ENCODE results near the gene C22orf39. TPM values are rescaled to one million over a fixed set of nuclear protein-coding genes. Genes with fewer than 3 reads are reported as not detected.

C22orf39 gene
- total and polyA plus RNA-seq, 5 donors from 2014 or later: 37.2 to 73.0 (median 58.6) TPM

GRCh38 chr22:19406846-19407245 lies 40.7 kb downstream of the C22orf39 start:
- Mint-ChIP-seq H3K9me3 (no peaks in the 10 kb centered on the region), H3K4me1 (peaks cover 0 to 8% (median 3%) of the 10 kb centered on the region in 4 donors), H3K4me3 (no peak overlapping the region), H3K27me3 (no peaks in the 10 kb centered on the region), H3K27ac (no peak overlapping the region), H3K36me3 (peaks cover 40% of the 10 kb centered on the region)
- peaks cover 67% of the 10 kb centered on the region for H3K36me3 ChIP-seq (ENCODE audit: control insufficient read depth, insufficient read depth, low read length)
- DNase-seq (no peak), ATAC-seq (ENCODE audit: low read depth in 2 of 2) (no peak)
- no peak overlapping the region for H3K4me3 ChIP-seq (ENCODE audit: low read depth, low read length)
- no peaks in the 10 kb centered on the region for H3K27me3 ChIP-seq (ENCODE audit: control insufficient read depth, insufficient read depth, low read length)
- H3K27ac ChIP-seq (ENCODE audit: insufficient read depth, low read length, poor library complexity, severe bottlenecking): no peak overlapping the region
- no peaks in the 10 kb centered on the region for H3K9me3 ChIP-seq (ENCODE audit: control insufficient read depth in 2 of 2, low read length in 2 of 2)
- H3K4me1 ChIP-seq (ENCODE audit: control insufficient read depth, insufficient read depth, low read length, poor library complexity, severe bottlenecking): no peaks in the 10 kb centered on the region

GRCh38 chr22:19406281-19406811 lies 41.2 kb downstream of the C22orf39 start:
- Histone ChIP-seq H3K27me3 (ENCODE audit: control insufficient read depth, insufficient read depth, low read length) (no peaks in the 10 kb centered on the region), H3K9me3 (ENCODE audit: control insufficient read depth in 2 of 2, low read length in 2 of 2) (no peaks in the 10 kb centered on the region), H3K4me1 (ENCODE audit: control insufficient read depth, insufficient read depth, low read length, poor library complexity, severe bottlenecking) (no peaks in the 10 kb centered on the region), H3K4me3 (ENCODE audit: low read depth, low read length) (no peak overlapping the region), H3K36me3 (ENCODE audit: control insufficient read depth, insufficient read depth, low read length) (peaks cover 71% of the 10 kb centered on the region), H3K27ac (ENCODE audit: insufficient read depth, low read length, poor library complexity, severe bottlenecking) (no peak overlapping the region)
- Mint-ChIP-seq H3K27ac (peak overlapping the region in 1 of 3 donors; percentile 90), H3K27me3 (no peaks in the 10 kb centered on the region), H3K36me3 (peaks cover 43% of the 10 kb centered on the region), H3K9me3 (no peaks in the 10 kb centered on the region), H3K4me3 (no peak overlapping the region), H3K4me1 (peaks cover 0 to 5% (median 2%) of the 10 kb centered on the region in 4 donors)
- ATAC-seq (ENCODE audit: low read depth in 2 of 2) (no peak), DNase-seq (peak in 1 of 3 donors; percentile 16)

- Histone ChIP-seq H3K9me3 (ENCODE audit: control insufficient read depth in 2 of 2, low read length in 2 of 2) (no peaks in the 10 kb centered on the region), H3K36me3 (ENCODE audit: control insufficient read depth, insufficient read depth, low read length) (peaks cover 71% of the 10 kb centered on the region), H3K4me3 (ENCODE audit: low read depth, low read length) (no peak overlapping the region), H3K27ac (ENCODE audit: insufficient read depth, low read length, poor library complexity, severe bottlenecking) (no peak overlapping the region), H3K27me3 (ENCODE audit: control insufficient read depth, insufficient read depth, low read length) (no peaks in the 10 kb centered on the region), H3K4me1 (ENCODE audit: control insufficient read depth, insufficient read depth, low read length, poor library complexity, severe bottlenecking) (no peaks in the 10 kb centered on the region)
- ATAC-seq (ENCODE audit: low read depth in 2 of 2): no peak
- H3K36me3 Mint-ChIP-seq: peaks cover 50% of the 10 kb centered on the region
- peak overlapping the region in 1 of 3 donors; percentile 48 for H3K27ac Mint-ChIP-seq
- no peaks in the 10 kb centered on the region for H3K9me3 Mint-ChIP-seq
- H3K4me3 Mint-ChIP-seq: no peak overlapping the region
- DNase-seq: no peak
- no peaks in the 10 kb centered on the region for H3K27me3 Mint-ChIP-seq
- H3K4me1 Mint-ChIP-seq: peaks cover 0 to 10% (median 0%) of the 10 kb centered on the region in 4 donors
Observed at GRCh38 chr22:19405652-19406051, 41.9 kb downstream of the C22orf39 start.

GRCh38 chr22:19405133-19405532 lies 42.4 kb downstream of the C22orf39 start:
- Mint-ChIP-seq H3K27ac (peak overlapping the region in 2 of 3 donors; percentile 29 to 84), H3K36me3 (peaks cover 55% of the 10 kb centered on the region), H3K4me3 (no peak overlapping the region), H3K4me1 (peaks cover 0 to 10% (median 0%) of the 10 kb centered on the region in 4 donors), H3K9me3 (no peaks in the 10 kb centered on the region), H3K27me3 (no peaks in the 10 kb centered on the region)
- H3K9me3 ChIP-seq (ENCODE audit: control insufficient read depth in 2 of 2, low read length in 2 of 2): no peaks in the 10 kb centered on the region
- H3K36me3 ChIP-seq (ENCODE audit: control insufficient read depth, insufficient read depth, low read length): peaks cover 66% of the 10 kb centered on the region
- H3K4me3 ChIP-seq (ENCODE audit: low read depth, low read length): no peak overlapping the region
- no peak for ATAC-seq (ENCODE audit: low read depth in 2 of 2)
- no peaks in the 10 kb centered on the region for H3K27me3 ChIP-seq (ENCODE audit: control insufficient read depth, insufficient read depth, low read length)
- H3K27ac ChIP-seq (ENCODE audit: insufficient read depth, low read length, poor library complexity, severe bottlenecking): no peak overlapping the region
- H3K4me1 ChIP-seq (ENCODE audit: control insufficient read depth, insufficient read depth, low read length, poor library complexity, severe bottlenecking): no peaks in the 10 kb centered on the region
- DNase-seq: no peak

- Mint-ChIP-seq H3K4me3 (no peak overlapping the region), H3K4me1 (peaks cover 0 to 10% (median 0%) of the 10 kb centered on the region in 4 donors), H3K27ac (peak overlapping the region in 1 of 3 donors; percentile 84), H3K27me3 (no peaks in the 10 kb centered on the region), H3K9me3 (no peaks in the 10 kb centered on the region), H3K36me3 (peaks cover 55% of the 10 kb centered on the region)
- H3K27ac ChIP-seq (ENCODE audit: insufficient read depth, low read length, poor library complexity, severe bottlenecking): no peak overlapping the region
- DNase-seq (no peak), ATAC-seq (ENCODE audit: low read depth in 2 of 2) (no peak)
- no peaks in the 10 kb centered on the region for H3K27me3 ChIP-seq (ENCODE audit: control insufficient read depth, insufficient read depth, low read length)
- peaks cover 65% of the 10 kb centered on the region for H3K36me3 ChIP-seq (ENCODE audit: control insufficient read depth, insufficient read depth, low read length)
- H3K4me1 ChIP-seq (ENCODE audit: control insufficient read depth, insufficient read depth, low read length, poor library complexity, severe bottlenecking): no peaks in the 10 kb centered on the region
- no peak overlapping the region for H3K4me3 ChIP-seq (ENCODE audit: low read depth, low read length)
- no peaks in the 10 kb centered on the region for H3K9me3 ChIP-seq (ENCODE audit: control insufficient read depth in 2 of 2, low read length in 2 of 2)
Observed at GRCh38 chr22:19404676-19405075, 42.8 kb downstream of the C22orf39 start.

- Mint-ChIP-seq H3K36me3 (peaks cover 50% of the 10 kb centered on the region), H3K27me3 (no peaks in the 10 kb centered on the region), H3K9me3 (no peaks in the 10 kb centered on the region), H3K4me3 (no peak overlapping the region), H3K27ac (no peak overlapping the region), H3K4me1 (peaks cover 0 to 10% (median 0%) of the 10 kb centered on the region in 4 donors)
- no peak for ATAC-seq (ENCODE audit: low read depth in 2 of 2)
- DNase-seq: no peak
- Histone ChIP-seq H3K9me3 (ENCODE audit: control insufficient read depth in 2 of 2, low read length in 2 of 2) (no peaks in the 10 kb centered on the region), H3K4me3 (ENCODE audit: low read depth, low read length) (no peak overlapping the region), H3K27ac (ENCODE audit: insufficient read depth, low read length, poor library complexity, severe bottlenecking) (no peak overlapping the region), H3K27me3 (ENCODE audit: control insufficient read depth, insufficient read depth, low read length) (no peaks in the 10 kb centered on the region), H3K36me3 (ENCODE audit: control insufficient read depth, insufficient read depth, low read length) (peaks cover 66% of the 10 kb centered on the region), H3K4me1 (ENCODE audit: control insufficient read depth, insufficient read depth, low read length, poor library complexity, severe bottlenecking) (no peaks in the 10 kb centered on the region)
Observed at GRCh38 chr22:19402642-19403191, 44.8 kb downstream of the C22orf39 start.

- H3K4me3 Mint-ChIP-seq: no peak overlapping the region
- H3K27ac Mint-ChIP-seq: peak overlapping the region in 1 of 3 donors; percentile 7
- H3K4me1 ChIP-seq (ENCODE audit: control insufficient read depth, insufficient read depth, low read length, poor library complexity, severe bottlenecking): no peaks in the 10 kb centered on the region
- no peaks in the 10 kb centered on the region for H3K9me3 Mint-ChIP-seq
- no peaks in the 10 kb centered on the region for H3K27me3 Mint-ChIP-seq
- no peaks in the 10 kb centered on the region for H3K9me3 ChIP-seq (ENCODE audit: control insufficient read depth in 2 of 2, low read length in 2 of 2)
- peaks cover 45% of the 10 kb centered on the region for H3K36me3 Mint-ChIP-seq
- peaks cover 70% of the 10 kb centered on the region for H3K36me3 ChIP-seq (ENCODE audit: control insufficient read depth, insufficient read depth, low read length)
- no peaks in the 10 kb centered on the region for H3K27me3 ChIP-seq (ENCODE audit: control insufficient read depth, insufficient read depth, low read length)
- H3K4me3 ChIP-seq (ENCODE audit: low read depth, low read length): no peak overlapping the region
- H3K4me1 Mint-ChIP-seq: peaks cover 0 to 7% (median 0%) of the 10 kb centered on the region in 4 donors
- ATAC-seq (ENCODE audit: low read depth in 2 of 2): no peak
- no peak overlapping the region for H3K27ac ChIP-seq (ENCODE audit: insufficient read depth, low read length, poor library complexity, severe bottlenecking)
- no peak for DNase-seq
Observed at GRCh38 chr22:19401483-19401882, 46.0 kb downstream of the C22orf39 start.

GRCh38 chr22:19400881-19401280 lies 46.6 kb downstream of the C22orf39 start:
- Mint-ChIP-seq H3K9me3 (no peaks in the 10 kb centered on the region), H3K27me3 (no peaks in the 10 kb centered on the region), H3K4me1 (peaks cover 0 to 7% (median 0%) of the 10 kb centered on the region in 4 donors), H3K27ac (peak overlapping the region in 2 of 3 donors; percentile 45 to 67), H3K36me3 (peaks cover 41% of the 10 kb centered on the region), H3K4me3 (no peak overlapping the region)
- H3K27ac ChIP-seq (ENCODE audit: insufficient read depth, low read length, poor library complexity, severe bottlenecking): no peak overlapping the region
- no peak overlapping the region for H3K4me3 ChIP-seq (ENCODE audit: low read depth, low read length)
- no peaks in the 10 kb centered on the region for H3K9me3 ChIP-seq (ENCODE audit: control insufficient read depth in 2 of 2, low read length in 2 of 2)
- DNase-seq: no peak
- no peaks in the 10 kb centered on the region for H3K27me3 ChIP-seq (ENCODE audit: control insufficient read depth, insufficient read depth, low read length)
- ATAC-seq (ENCODE audit: low read depth in 2 of 2): no peak
- no peaks in the 10 kb centered on the region for H3K4me1 ChIP-seq (ENCODE audit: control insufficient read depth, insufficient read depth, low read length, poor library complexity, severe bottlenecking)
- peaks cover 72% of the 10 kb centered on the region for H3K36me3 ChIP-seq (ENCODE audit: control insufficient read depth, insufficient read depth, low read length)
